Right atrium auricular region (tissue), 2 donors: Measurements from ENCODE around the gene ARHGAP23. TPM values are rescaled to one million over a fixed set of nuclear protein-coding genes. Genes with fewer than 3 reads are reported as not detected.
A peak's percentile ranks its signal among the peaks of the same experiment; 100 is the strongest.

ENCODE experiments used
- DNase-seq: peaks from one replicate; pipeline ENCODE4 v3.0.0-alpha.2; 2019; ENCODE audit warnings: low spot score
- H3K27ac ChIP-seq, 2 donors: fragments of 200-600 bp; sonication (generic); 1 replicate in 1 of 2; 2 replicates in 1 of 2; pipeline ENCODE4 v1.5.1; 2016 to 2019
- H3K27me3 ChIP-seq, 2 donors: fragments of 200-600 bp; sonication (generic); one replicate each; pipeline versions ENCODE4 v1.5.1 to v1.6.0; 2017 to 2019
- H3K36me3 ChIP-seq: fragments of 200-600 bp; sonication (generic); one replicate; pipeline ENCODE4 v1.5.1; 2016
- H3K4me1 ChIP-seq, 2 donors: fragments of 200-600 bp; sonication (generic); one replicate each; pipeline versions ENCODE4 v1.5.1 to v1.6.0; 2017 to 2019
- H3K4me3 ChIP-seq, 2 donors: fragments of 200-600 bp; sonication (generic); 1 replicate in 1 of 2; 2 replicates in 1 of 2; pipeline ENCODE4 v1.5.1; 2017 to 2019; ENCODE audit warnings: mild to moderate bottlenecking in 1 of 2, moderate library complexity in 1 of 2
- H3K9me3 ChIP-seq, 2 donors: fragments of 200-600 bp; sonication (generic); one replicate each; pipeline ENCODE4 v1.5.1; 2019
- CTCF ChIP-seq, 2 donors: fragments of 200-600 bp; sonication (generic); IDR thresholded peaks; one replicate each; pipeline ENCODE4 v1.5.1; 2019; ENCODE audit warnings: antibody characterized with exemption in 2 of 2
- total RNA-seq, 2 donors: library from RNA; depleted of rRNA; stranded (reverse); fragments of >200 nt; gene quantifications; one replicate each; pipeline ENCODE4 v1.1.0, GENCODE V29; 2016

The ARHGAP23 gene
- total RNA-seq, 2 donors from 2014 or later = 59.9 to 95.6 TPM

DNA sequence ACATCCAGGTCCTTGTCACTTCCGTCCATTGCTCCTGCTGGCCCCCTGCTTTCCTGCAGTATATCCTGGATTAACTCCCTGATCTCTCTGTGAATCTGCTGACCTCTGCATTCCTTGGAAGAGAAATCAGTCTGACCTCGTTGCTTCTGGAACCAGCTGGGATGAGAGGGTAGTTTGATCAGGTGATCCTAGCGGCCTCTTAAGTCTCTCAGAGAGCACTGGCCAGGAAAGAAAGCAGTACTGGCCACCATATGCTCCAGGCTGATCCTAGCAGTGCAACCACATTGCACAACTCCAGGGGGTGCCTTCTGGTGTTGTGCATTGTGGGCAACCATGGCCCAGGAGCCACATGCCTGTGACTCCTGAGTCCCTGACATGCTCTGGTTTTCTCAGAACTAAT, 79.2 kb downstream of the ARHGAP23 start:
- Histone ChIP-seq H3K27me3 (no peaks in the 10 kb centered on the region), H3K9me3 (no peaks in the 10 kb centered on the region), H3K27ac (no peak overlapping the region), H3K4me1 (peaks cover 0 to 30% of the 10 kb centered on the region in 2 donors), H3K4me3 (no peak overlapping the region), H3K36me3 (peaks cover 46% of the 10 kb centered on the region)
- TF ChIP-seq CTCF (IDR thresholded peaks at IDR 0.05) = no peak
- no peak for DNase-seq

DNA sequence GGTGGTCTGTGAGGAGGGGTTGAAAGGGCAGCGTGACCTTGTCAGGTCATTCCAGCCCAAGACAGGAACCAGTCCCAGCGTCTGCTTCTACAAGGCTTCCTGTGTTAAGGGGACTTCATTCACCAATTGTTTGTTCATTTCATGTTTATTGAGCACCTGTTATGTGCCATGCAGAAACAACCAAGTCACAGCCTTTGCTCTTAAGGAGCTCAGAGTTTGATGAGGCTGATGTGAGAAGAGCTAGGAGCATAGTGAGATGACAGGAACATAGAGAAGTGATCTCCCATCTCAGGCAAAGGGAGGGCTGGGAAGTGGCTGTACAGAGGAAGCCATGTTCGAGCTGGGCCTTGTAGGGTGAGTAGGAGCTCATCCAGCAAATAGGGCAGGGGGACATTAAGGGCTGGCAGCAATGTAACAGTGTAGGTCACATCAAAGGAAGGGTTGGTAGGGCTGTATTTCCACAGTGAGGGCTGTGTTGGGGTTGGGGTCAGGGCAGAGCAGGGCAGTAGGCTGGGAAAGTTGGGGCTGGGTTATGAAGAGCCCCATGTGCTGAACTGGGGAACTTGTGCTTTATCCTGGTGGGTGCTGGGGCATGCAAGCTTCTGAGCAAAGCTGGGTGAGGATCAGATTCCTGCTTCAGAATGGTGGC, 79.8 kb downstream of the ARHGAP23 start:
- DNase-seq = no peak
- TF ChIP-seq CTCF (IDR thresholded peaks at IDR 0.05) = no peak
- H3K27me3 ChIP-seq = no peaks in the 10 kb centered on the region
- H3K27ac ChIP-seq = no peak overlapping the region
- H3K36me3 ChIP-seq = peaks cover 40% of the 10 kb centered on the region
- peaks cover 0 to 30% of the 10 kb centered on the region in 2 donors for H3K4me1 ChIP-seq
- no peaks in the 10 kb centered on the region for H3K9me3 ChIP-seq
- no peak overlapping the region for H3K4me3 ChIP-seq

- H3K4me3 ChIP-seq = no peak overlapping the region
- no peak for DNase-seq
- no peaks in the 10 kb centered on the region for H3K9me3 ChIP-seq
- no peaks in the 10 kb centered on the region for H3K27me3 ChIP-seq
- TF ChIP-seq CTCF (IDR thresholded peaks at IDR 0.05) = no peak
- H3K4me1 ChIP-seq = peaks cover 0 to 30% of the 10 kb centered on the region in 2 donors
- H3K36me3 ChIP-seq = peaks cover 34% of the 10 kb centered on the region
- H3K27ac ChIP-seq = no peak overlapping the region
Observed at GRCh38 chr17:38508570-38508950, 80.3 kb downstream of the ARHGAP23 start.

- DNase-seq = peak; percentile 91
- H3K36me3 ChIP-seq = peaks cover 34% of the 10 kb centered on the region
- TF ChIP-seq CTCF (IDR thresholded peaks at IDR 0.05) = peak; percentile 75 to 79
- no peaks in the 10 kb centered on the region for H3K27me3 ChIP-seq
- peak overlapping the region; percentile 17 to 35 for H3K4me3 ChIP-seq
- H3K4me1 ChIP-seq = peaks cover 0 to 30% of the 10 kb centered on the region in 2 donors
- H3K27ac ChIP-seq = peak overlapping the region; percentile 48 to 50
- H3K9me3 ChIP-seq = no peaks in the 10 kb centered on the region
Observed at GRCh38 chr17:38508954-38509771, 80.9 kb downstream of the ARHGAP23 start.

GRCh38 chr17:38509772-38510420, 81.6 kb downstream of the ARHGAP23 start:
- Histone ChIP-seq H3K27ac (peak overlapping the region; percentile 48 to 50), H3K4me3 (peak overlapping the region; percentile 17 to 35)
- DNase-seq = no peak

More at GRCh38 chr17:38509772-38510420, 81.6 kb downstream of the ARHGAP23 start:
- Histone ChIP-seq H3K27me3 (no peaks in the 10 kb centered on the region), H3K9me3 (no peaks in the 10 kb centered on the region), H3K4me1 (peaks cover 0 to 30% of the 10 kb centered on the region in 2 donors), H3K36me3 (peaks cover 34% of the 10 kb centered on the region)
- TF ChIP-seq CTCF (IDR thresholded peaks at IDR 0.05) = no peak
